Heart left ventricle (tissue), 13 donors: ENCODE results near the gene THEM5.

ENCODE experiments used
- POLR2A ChIP-seq, 2 donors: fragments of 450-650 bp; IDR thresholded peaks; one replicate each; pipeline ENCODE4 v1.6.1; 2017; ENCODE audit warnings: antibody characterized with exemption in 2 of 2, mild to moderate bottlenecking in 2 of 2, moderate library complexity in 2 of 2
- TF ChIP-seq, protein P1 (sequence below), 12 donors: fragments of 200-600 bp; sonication (generic) in 4 of 12; IDR thresholded peaks; one replicate each; pipeline versions ENCODE4 v1.5.0 to v1.8.0; 2018 to 2022; ENCODE audit warnings: antibody characterized with exemption in 12 of 12, mild to moderate bottlenecking in 5 of 12
- donor health status: ischemic (EF 13 %, LVEDD 7.1; RV severe dilation, severe dysfunction).
- donor health status: DM: no; HTN: yes; CAD: no.
- donor health status: DM: no; HTN: no; CAD: no.
- donor health status: ischemic (EF 25% LVEDD 6.9; RV normal size, moderate dysfunction).
- donor health status: ischemic (EF 25% LVEDD 5.7; RV mildly dilated, moderate dysfunction).
- donor health status: ischemic (EF 35%, LVEDD 5.7; RV mildly dilated, moderate dysfunction).
- donor health status: nonischemic (EF 11% LVEDD 7.7; RV severe dilation, severe dysfunction).
- donor health status: DM: yes; HTN: yes; CAD: no.
- donor health status: PGD.
- donor health status: ischemic (EF 29% LVEDD 5.4; RV normal size, mild dysfunction).
- donor health status: nonischemic (EF 23%, LVEDD 6.1; RV moderate dilation, normal function).

DNA sequence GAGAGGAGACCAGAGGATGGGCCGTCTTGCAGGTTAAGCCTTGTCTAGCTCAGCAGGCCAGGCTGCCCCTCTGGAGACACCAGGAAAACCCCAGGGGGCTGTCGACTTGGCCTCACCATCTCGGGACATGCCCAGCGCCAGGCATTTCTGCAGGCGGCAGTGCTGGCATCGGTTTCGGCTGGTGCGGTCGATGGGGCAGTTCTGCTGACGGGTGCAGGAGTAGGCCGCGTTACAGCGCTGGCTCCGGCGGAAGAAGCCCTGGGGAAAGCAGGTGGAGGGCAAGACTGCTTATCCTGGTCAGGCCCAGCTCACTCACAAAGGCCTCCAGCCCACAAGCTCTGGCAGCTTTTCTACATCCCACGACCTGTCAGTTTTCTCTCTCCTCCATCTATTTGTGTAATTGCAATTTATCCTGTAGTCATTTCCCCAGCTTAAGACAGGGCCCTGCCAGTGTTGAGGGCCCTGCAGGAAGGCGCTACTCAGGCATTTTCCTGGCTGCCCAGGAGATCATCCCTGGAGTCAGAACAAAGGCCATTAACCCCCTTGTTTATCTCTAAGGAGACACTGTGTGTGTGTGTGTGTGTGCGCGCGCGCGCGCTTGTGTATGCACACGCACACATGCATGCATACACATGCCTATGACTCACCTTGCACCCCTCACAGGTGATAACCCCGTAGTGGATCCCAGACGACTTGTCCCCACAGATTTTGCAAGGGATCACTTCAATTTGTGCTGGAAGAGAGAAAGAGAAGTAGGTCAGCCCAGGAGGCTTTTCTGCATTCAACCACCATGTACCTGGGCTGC is 36.8 kb downstream of the THEM5 start:
- TF ChIP-seq POLR2A (IDR thresholded peaks at IDR 0.05), result no peak
- TF ChIP-seq, protein P1, sequence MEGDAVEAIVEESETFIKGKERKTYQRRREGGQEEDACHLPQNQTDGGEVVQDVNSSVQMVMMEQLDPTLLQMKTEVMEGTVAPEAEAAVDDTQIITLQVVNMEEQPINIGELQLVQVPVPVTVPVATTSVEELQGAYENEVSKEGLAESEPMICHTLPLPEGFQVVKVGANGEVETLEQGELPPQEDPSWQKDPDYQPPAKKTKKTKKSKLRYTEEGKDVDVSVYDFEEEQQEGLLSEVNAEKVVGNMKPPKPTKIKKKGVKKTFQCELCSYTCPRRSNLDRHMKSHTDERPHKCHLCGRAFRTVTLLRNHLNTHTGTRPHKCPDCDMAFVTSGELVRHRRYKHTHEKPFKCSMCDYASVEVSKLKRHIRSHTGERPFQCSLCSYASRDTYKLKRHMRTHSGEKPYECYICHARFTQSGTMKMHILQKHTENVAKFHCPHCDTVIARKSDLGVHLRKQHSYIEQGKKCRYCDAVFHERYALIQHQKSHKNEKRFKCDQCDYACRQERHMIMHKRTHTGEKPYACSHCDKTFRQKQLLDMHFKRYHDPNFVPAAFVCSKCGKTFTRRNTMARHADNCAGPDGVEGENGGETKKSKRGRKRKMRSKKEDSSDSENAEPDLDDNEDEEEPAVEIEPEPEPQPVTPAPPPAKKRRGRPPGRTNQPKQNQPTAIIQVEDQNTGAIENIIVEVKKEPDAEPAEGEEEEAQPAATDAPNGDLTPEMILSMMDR (IDR thresholded peaks at IDR 0.05), result no peak
